Right lobe of liver (tissue), 4 donors: ENCODE data around the gene DUSP28.

Experiments used
- POLR2A ChIP-seq: fragments of 450-650 bp; IDR thresholded peaks from one replicate; pipeline ENCODE4 v1.6.1; 2017; ENCODE audit warnings: antibody characterized with exemption, mild to moderate bottlenecking
- TF ChIP-seq, protein P1 (sequence below), 4 donors: fragments of 200-600 bp in 3 of 4; fragments of 450-650 bp in 1 of 4; IDR thresholded peaks; one replicate each; pipeline versions ENCODE4 v1.5.1 to v1.8.0; 2016 to 2022; ENCODE audit warnings: antibody characterized with exemption in 4 of 4, mild to moderate bottlenecking in 2 of 4
- donor health status: DM: no; HTN: no; CAD: no.
- donor health status: DM: no; HTN: no; CAD: no.
- donor health status: DM: no; HTN: yes; CAD: no.

- TF ChIP-seq, protein P1, sequence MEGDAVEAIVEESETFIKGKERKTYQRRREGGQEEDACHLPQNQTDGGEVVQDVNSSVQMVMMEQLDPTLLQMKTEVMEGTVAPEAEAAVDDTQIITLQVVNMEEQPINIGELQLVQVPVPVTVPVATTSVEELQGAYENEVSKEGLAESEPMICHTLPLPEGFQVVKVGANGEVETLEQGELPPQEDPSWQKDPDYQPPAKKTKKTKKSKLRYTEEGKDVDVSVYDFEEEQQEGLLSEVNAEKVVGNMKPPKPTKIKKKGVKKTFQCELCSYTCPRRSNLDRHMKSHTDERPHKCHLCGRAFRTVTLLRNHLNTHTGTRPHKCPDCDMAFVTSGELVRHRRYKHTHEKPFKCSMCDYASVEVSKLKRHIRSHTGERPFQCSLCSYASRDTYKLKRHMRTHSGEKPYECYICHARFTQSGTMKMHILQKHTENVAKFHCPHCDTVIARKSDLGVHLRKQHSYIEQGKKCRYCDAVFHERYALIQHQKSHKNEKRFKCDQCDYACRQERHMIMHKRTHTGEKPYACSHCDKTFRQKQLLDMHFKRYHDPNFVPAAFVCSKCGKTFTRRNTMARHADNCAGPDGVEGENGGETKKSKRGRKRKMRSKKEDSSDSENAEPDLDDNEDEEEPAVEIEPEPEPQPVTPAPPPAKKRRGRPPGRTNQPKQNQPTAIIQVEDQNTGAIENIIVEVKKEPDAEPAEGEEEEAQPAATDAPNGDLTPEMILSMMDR (IDR thresholded peaks at IDR 0.05): no peak
- no peak for TF ChIP-seq POLR2A
Observed at GRCh38 chr2:240586919-240587800, 27.0 kb downstream of the DUSP28 start.
